GM12874 (cell line): ENCODE data around the gene TNF.

Experiments used
- CTCF ChIP-seq: IDR thresholded peaks from 2 replicates; pipeline ENCODE4 v1.5.1; 2011; ENCODE audit warnings: low read depth, mild to moderate bottlenecking, control low read depth, low read length, moderate library complexity; ENCODE audit not compliant: insufficient read depth

The TNF gene

GRCh38 chr6:31558318-31558625 is 17.1 kb upstream of the TNF start:
- no peak for TF ChIP-seq CTCF

- TF ChIP-seq CTCF = no peak
Measured at GRCh38 chr6:31558631-31559500, 16.5 kb upstream of the TNF start.

- TF ChIP-seq CTCF = no peak
Measured at GRCh38 chr6:31559606-31559957, 15.8 kb upstream of the TNF start.

GRCh38 chr6:31559958-31560696 is 15.2 kb upstream of the TNF start:
- TF ChIP-seq CTCF = no peak

DNA sequence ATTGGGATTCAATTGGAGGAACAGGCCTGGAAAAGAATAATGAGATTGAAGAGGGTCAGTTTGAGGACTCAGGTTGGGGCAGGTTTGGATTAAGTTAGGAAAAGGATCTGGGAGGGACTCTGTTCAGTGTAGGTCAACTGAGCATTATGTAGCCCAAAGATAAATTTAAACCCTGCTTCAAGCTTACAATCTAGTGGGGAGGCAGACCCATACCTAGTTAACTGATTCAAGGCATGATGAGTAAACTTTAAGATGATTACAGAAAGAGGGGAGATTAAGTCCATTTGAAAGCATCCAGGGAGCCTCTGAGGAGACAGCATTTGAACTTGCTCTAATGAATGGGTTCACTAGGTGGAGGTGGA is 14.7 kb upstream of the TNF start:
- no peak for TF ChIP-seq CTCF

DNA sequence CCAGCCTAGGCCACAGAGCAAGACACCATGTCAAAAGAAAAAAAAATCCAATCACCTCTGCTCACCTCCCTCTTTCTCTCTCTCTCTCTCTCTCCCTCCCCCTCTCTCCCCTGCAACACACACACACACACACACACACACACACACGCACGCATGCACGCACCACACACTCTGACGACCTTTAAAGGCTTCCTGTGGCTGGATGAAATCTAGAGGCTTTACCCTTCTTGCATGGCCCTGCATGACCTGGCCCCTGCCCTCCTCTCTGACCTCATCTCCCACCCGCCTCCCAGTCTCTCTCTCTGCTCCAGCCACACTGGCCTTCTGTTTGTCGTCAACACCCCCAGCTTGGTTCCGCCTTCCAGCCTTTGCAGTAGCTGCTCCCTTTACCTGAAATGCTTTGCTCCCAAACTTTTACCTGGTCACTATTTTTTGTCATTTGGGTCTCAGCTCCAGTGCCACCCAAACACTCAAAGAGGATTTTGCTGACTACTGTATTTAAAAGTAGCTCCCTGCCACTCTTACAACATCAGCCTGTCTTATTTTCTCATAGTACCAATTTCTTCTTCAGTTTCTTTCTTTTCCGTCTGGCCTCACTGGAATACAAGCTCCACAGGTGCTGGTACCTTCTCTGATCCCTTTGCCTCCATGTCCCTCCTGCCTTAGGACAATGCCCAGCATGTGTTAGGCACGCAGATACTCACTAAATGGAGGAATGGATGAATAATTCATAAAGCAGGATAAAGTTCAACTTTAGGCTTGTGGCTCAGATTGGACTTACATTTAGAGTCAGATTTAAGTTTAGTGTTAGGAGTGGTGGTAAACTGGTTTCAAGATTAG is 7.6 kb upstream of the TNF start:
- TF ChIP-seq CTCF = no peak

- no peak for TF ChIP-seq CTCF
Measured at GRCh38 chr6:31568537-31568961, 6.8 kb upstream of the TNF start.
